ENCODE data around the gene NCOA5. TPM values are rescaled to one million over a fixed set of nuclear protein-coding genes. Genes with fewer than 3 reads are reported as not detected.
"Not testable (repeated sequence)": the region's sequence is repeated elsewhere in the genome, so short reads cannot be mapped to it uniquely, and the experiment has no call there.

The NCOA5 gene
- total RNA-seq, 1 donor from 2014 or later: 27.0 TPM

DNA sequence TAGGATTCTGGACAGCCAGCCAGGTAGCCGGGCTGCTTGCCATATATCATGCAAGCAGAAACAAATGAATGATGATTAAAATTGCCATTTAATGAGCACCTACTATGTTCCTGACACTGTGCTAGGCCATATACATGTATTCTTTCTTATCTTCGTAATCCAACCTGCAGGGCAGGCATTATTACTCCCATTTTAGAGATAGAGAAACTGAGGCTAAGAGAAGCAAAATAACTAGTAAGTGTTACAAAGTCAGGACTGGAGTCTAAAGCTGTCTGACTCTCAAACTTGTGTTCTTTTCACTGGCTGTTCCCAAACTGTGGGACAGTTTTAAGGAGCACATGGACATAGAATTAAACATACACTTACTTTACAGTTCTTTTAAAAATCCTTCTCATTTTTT is 30.4 kb upstream of the NCOA5 start:
- DNase-seq (ENCODE audit: low spot score): no peak

DNA sequence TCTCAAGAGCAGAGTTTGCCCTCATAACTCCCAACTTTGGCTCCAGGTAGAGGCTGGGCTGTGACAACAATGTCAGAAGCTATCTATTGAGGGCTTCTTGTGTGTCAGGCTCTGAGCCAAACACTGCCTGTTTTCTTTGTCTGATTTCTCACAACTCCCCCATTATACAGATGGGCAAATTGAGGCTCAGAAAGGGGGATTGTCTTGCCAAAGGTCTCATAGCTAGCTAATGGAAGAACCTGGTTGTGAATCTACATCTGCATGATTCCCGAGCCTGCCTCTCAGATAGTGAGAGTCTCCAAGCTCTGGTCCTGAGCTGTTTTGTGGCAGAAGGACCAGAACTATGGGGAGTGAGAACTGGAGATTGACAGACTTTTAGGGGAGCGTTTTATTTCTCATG is 29.8 kb upstream of the NCOA5 start:
- no peak for DNase-seq (ENCODE audit: low spot score)

DNA sequence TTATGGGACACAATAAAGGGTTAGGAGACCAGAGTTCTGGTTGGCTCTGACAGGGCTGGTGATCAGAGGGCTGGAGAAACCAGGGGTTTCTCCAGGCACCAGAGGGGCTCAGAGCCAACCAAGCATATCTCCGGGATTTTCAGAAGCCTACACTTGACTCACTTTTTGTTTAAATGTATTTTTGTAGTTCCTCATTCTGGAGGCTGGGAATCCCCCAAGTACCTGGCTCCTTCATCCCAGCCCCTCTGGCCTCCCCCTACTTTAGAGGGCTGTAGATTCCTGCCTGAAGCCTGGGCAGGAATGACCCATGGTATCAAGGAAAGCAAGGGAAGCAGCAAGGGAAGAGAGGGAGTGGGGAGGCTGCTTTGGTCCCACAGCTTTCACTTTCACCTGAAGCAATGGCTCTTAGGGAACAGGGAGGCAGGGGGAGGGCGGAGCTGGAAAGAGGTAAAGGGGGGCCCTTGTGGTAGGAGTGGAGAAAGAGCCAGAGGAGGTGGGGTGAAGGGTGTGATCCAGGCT is 29.3 kb upstream of the NCOA5 start:
- no peak for DNase-seq (ENCODE audit: low spot score)

DNA sequence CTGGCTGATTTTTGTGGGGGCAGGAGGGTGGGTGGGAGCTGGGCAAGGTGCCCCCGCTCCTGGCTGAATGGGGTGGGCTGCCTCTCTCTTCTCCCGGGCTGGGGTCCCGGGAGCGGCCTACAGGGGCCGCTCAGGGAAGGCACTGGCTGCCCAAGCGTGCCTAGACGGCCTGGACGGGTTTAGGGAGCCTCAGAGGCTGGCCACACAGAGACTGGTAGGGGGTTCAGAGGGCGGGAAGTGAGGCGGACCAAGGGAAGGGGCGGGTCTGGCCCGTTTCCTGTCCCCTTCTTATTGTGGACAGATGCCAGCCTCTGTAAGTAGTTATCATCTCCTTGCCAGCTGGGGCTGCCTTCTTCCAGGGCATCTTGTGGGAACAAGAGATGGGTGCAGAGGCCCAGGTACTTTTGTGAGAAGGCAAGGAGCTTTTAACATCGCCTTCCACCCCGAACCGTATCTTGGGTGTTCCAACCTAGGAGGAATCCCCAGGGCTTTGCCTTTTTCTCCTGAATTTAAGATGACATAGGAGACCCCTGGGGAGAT is 28.8 kb upstream of the NCOA5 start:
- DNase-seq (ENCODE audit: low spot score): no peak

- peak; percentile 82 for DNase-seq (ENCODE audit: low spot score)
Observed at GRCh38 chr20:46117704-46118467, 28.1 kb upstream of the NCOA5 start, which contains the start of gene CD40. Gene CD40, plus strand, starts transcription at chr20:46118314. Its CDS starts 30 bp downstream, at chr20:46118344.

- no peak for DNase-seq (ENCODE audit: low spot score)
Observed at GRCh38 chr20:46114449-46114848, 24.7 kb upstream of the NCOA5 start.

GRCh38 chr20:46113113-46113470 is 23.3 kb upstream of the NCOA5 start:
- no peak for DNase-seq (ENCODE audit: low spot score)

DNA sequence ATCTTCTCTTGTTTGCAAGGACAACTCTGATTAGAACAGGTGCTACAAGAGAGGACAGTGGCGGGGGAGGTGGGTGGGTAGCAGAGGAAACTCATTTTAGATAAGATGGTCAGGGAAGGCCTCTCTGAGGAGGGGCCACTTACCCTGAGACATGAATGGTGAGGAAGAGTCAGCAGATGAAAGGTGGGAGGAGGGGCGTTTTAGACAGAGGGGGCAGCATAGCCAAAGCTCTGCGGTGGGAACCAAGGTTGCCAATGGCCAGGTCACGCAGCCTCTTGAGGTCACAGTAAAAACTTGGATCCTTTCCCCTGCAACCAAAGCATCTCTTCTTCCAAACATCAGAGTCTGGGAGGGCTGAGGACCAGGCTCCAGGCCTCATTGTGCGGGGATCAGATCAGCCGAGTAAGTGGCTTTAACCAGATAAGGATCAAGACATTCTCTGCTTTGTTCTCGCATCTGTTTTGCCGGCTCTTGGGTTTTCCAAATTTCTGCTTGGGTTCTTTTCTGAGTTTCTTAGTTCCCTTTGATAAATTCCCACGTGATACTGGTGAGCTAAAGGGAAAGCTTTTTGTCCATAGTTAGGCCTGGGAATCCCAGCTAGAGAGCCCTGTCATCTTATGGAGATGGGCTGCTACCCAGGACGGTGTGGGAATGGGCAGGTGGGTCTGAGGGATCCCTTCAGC is 22.8 kb upstream of the NCOA5 start:
- DNase-seq (ENCODE audit: low spot score): no peak

DNA sequence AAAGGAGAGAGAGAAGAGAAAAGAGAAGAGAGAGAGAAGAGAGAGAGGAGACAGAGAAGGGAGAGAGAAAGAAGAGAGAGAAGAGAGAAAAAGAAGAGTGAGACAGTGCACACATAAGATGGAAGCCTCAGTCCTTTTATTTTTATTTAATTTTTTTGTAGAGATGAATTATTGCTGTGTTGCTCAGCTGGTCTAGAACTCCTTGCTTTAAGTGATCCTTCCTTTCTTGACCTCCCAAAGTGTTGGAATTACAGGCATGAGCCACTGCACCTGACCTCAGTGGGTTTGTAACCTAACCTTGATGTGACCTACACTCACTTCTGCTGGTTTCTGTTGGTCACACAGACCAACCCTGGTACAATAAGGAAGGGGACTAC is 22.1 kb upstream of the NCOA5 start:
- DNase-seq (ENCODE audit: low spot score): no peak

DNA sequence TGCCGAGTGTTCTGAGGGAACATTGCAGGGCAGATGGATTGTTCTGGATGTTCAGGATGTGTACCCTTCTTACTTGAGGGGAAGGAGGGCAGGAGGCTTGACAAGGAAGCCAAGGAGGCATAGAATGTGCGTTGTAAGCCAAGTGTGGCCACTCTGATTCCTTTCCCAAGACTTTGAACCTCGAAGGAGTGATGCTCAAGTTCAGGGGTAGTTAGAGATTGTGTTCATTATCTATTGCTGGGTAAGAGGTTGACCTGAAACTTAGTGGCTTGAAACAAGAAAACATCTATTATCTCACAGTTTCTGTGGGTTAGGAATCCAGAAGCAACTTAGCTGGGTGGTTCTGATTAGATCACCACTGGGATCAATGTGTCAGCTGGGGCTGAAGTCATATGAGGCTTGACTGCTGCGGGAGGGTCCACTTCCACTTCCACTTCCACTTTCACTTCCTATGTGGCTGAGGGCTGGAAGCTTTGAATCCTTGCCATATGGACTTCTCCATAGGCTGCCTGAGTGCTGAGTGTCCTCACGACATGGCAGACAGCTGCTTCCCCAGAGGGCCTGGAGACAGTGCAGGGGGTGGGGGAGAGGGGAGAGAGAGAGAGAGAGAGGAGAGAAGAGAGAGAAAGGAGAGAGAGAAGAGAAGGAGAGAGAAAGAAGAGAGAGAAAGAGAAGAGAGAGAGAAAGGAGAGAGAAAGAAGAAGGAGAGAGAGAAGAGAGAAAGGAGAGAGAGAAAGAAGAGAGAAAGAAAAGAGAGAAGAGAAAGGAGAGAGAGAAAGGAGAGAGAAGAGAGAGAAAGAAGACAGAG is 21.5 kb upstream of the NCOA5 start:
- peak; percentile 41 for DNase-seq (ENCODE audit: low spot score)

GRCh38 chr20:46108976-46109375 is 19.2 kb upstream of the NCOA5 start:
- DNase-seq (ENCODE audit: low spot score): no peak

- no peak for DNase-seq (ENCODE audit: low spot score)
Observed at GRCh38 chr20:46108435-46108841, 18.7 kb upstream of the NCOA5 start.

GRCh38 chr20:46107061-46107460 is 17.3 kb upstream of the NCOA5 start:
- DNase-seq (ENCODE audit: low spot score): no peak

DNA sequence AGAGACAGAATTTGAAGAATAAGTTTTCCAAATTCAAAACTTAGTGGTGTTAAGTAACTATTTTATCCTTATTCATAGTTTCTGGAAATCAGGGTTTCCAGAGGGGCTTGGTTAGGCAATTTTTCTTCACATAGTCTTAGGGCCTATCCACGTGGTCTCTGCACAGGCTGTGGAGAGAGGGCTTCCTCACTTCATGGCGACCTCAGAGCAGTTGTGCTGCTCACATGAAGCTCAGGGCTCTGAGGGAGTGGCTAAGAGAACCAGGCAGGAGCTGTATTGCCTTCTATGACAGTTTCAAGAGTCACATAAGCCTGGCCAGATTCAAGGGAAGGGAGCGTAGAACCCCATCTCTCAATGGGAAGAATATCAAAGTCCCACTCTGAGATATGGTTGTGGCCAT is 14.5 kb upstream of the NCOA5 start:
- no peak for DNase-seq (ENCODE audit: low spot score)

GRCh38 chr20:46102940-46103339 is 13.2 kb upstream of the NCOA5 start:
- DNase-seq (ENCODE audit: low spot score): no peak

- DNase-seq (ENCODE audit: low spot score): no peak
Observed at GRCh38 chr20:46101957-46102356, 12.2 kb upstream of the NCOA5 start.

- DNase-seq (ENCODE audit: low spot score): no peak
Observed at GRCh38 chr20:46100988-46101387, 11.2 kb upstream of the NCOA5 start.

DNA sequence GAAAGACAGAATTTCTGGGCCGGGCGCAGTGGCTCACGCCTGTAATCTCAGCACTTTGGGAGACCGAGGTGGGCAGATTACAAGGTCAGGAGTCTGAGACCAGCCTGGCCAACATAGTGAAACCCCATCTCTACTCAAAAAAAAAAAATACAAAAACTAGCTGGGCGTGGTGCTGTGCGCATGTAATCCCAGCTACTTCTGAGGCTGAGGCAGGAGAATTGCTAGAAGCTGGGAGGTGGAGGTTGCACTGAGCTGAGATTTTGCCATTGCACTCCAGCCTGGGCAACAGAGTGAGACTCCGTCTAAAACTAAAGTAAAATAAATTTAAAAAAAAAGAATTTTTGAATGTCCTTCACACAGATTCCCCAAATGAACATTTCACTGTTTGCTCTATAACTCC is 10.7 kb upstream of the NCOA5 start:
- not testable (repeated sequence) for DNase-seq (ENCODE audit: low spot score)

- DNase-seq (ENCODE audit: low spot score): no peak
Observed at GRCh38 chr20:46099491-46100287, 9.9 kb upstream of the NCOA5 start.

GRCh38 chr20:46093531-46093930 is 3.8 kb upstream of the NCOA5 start:
- no peak for DNase-seq (ENCODE audit: low spot score)
